DMS 273 (cell line): ENCODE measurements around the gene ADAM23.

ENCODE experiments used
- DNase-seq: peaks from one replicate; lab custom pipeline; 2025; ENCODE audit not compliant: unreplicated experiment; lab: John Stamatoyannopoulos, UW

ADAM23 gene

DNA sequence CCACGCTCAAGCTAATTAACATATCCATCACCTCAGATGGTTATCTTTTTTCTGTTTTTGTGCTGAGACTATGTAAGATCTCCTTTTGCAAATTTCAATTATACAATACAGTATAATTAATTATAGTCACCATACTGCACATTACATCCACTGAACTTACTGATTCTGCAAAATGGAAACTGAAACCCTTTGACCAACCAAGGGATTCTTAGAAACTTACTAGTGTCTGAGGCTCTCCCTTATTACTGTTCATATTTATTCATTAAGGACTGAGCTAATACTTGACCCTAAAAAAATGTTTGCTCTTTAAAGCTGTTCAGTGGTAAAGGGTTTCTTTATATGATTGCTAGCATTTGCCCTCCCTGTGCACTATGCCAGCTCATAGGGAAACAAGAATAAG, 50.7 kb downstream of the ADAM23 start:
- DNase-seq, result no peak

DNA sequence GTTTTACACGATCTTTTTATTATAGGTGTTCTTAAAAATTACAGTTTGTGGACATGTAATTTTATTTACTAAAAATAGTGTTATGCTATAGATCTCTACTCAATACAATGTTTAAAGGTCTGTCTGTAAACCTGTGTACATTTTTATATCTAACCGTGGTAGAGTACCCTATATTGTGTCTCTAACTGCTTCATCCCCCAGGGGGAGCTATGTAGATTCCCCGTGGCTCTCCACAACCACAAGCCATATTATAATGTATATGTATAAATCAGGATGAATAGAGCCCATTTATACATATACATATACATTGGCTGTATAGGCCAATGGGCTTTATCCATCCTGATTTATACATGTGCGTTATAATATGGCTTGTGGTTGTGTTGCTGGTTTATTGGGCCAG, 59.4 kb downstream of the ADAM23 start:
- peak; percentile 27 for DNase-seq

DNA sequence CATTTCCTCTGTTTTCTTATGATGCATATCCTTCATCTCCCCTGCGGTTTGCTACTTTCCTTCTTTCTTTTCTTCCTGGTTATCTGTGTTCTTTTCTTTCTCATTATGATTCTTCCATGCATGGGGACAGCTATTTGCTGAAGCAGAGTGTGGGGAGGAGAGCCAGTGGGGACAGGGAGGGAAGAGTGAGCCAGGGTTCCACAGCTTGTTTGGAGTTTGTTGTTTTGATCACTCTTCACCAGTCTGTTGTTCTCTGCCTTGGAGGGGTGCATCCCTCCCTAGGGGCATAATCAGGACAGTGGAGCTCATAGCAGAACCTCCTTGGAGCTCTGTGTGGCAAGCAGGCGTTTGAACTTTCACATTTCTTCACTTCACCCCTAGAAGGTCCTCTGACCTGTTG, 68.0 kb downstream of the ADAM23 start:
- no peak for DNase-seq

- no peak for DNase-seq
Measured at GRCh38 chr2:206512999-206513398, 69.7 kb downstream of the ADAM23 start.

- DNase-seq, result no peak
Measured at GRCh38 chr2:206515580-206515979, 72.2 kb downstream of the ADAM23 start.

DNA sequence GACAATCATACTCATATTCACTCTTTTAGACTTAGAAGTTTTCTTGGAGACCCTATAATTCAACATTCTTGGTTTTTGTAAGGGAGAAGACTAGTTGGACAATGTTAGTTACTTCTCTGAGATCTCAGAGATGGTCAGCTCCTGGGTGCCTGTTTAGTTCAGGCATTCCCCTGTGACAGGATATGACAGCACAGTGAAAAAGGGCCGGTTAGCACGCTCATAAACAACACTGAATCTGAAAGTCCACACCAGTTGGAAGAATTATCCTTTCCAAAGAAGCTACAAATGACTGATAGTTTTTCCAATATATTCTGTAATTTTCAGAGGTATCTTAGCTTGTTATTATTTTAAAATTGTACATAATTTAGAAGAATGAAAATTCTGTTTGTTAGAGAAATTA, 75.7 kb downstream of the ADAM23 start:
- no peak for DNase-seq

- DNase-seq, result no peak
Measured at GRCh38 chr2:206520450-206520849, 77.1 kb downstream of the ADAM23 start.

DNA sequence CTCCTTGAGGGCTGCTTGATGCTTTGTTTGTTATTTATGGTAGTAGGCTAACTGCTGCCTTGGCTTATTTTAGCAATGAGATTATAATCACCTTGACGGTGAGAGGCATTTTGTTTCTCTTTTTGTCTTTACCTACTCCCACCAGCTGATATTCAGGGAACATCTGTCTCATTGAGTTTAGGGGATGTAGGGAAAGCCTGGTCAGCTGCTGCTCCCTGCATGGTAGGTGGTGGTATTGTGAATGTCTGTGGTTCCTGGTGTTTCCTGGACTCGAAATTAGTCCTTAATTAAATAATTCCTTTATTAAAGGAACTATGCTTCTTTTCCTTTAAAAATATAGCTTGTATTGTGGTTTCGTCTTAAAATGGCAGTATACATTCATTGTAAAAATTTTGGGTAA, 77.8 kb downstream of the ADAM23 start:
- peak; percentile 34 for DNase-seq

GRCh38 chr2:206521612-206522011, 78.3 kb downstream of the ADAM23 start:
- no peak for DNase-seq

DNA sequence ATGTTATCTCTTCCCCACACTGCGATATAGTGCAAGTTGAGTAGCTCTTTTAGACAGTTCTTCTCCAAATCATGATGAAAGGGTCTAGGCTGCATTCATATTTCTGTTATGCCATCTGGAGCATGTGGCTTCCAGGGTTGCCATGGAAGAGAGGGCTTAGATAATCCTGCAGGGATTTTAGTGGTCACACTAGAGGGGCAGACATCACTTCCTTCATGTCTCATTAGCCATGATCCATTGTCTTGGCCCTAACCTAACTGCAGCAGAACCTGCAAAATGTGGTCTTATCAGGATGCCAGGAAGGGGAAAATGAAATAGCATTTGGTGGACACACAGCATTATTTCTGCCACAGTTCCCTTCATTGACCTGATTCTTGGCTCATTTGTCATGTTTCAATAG, 83.1 kb downstream of the ADAM23 start:
- DNase-seq, result peak; percentile 6

- no peak for DNase-seq
Measured at GRCh38 chr2:206527153-206527552, 83.8 kb downstream of the ADAM23 start.

DNA sequence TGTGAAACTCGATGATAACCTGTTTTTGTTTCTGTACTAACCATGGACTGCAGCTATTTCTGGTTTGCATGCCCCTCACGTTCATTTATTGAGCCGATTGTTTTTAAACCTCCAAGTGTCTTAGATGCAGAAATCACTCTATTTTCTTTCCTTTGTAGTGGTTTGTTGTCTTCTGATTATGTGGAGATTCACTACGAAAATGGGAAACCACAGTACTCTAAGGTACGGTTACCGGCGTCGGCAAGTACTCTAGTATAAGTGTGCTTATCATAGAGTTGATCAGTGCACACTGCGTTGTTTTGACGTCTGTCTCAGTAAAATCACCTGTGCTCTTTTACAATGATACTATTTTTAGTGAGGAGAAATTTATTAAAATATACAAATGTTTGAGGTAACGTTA, 87.4 kb downstream of the ADAM23 start:
- DNase-seq, result peak; percentile 13

- DNase-seq, result peak; percentile 81
Measured at GRCh38 chr2:206531996-206532543, 88.7 kb downstream of the ADAM23 start.

DNA sequence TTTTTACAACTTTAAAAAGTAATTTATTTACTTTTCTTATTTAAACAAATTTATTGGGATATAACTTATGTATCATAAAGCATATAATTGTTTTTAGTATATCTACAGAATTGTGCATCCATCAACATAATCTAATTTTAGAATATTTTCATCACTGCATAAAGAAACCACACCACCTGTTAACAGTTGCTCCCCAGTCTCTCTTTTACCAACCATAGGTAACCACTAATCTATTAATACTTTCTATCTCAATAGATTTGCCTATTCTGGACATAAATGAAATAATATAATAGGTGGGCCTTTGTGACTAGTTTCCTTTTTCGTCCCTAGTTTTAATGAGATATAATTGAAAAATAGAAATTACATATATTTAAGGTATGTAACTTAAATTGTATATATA, 90.6 kb downstream of the ADAM23 start:
- no peak for DNase-seq

DNA sequence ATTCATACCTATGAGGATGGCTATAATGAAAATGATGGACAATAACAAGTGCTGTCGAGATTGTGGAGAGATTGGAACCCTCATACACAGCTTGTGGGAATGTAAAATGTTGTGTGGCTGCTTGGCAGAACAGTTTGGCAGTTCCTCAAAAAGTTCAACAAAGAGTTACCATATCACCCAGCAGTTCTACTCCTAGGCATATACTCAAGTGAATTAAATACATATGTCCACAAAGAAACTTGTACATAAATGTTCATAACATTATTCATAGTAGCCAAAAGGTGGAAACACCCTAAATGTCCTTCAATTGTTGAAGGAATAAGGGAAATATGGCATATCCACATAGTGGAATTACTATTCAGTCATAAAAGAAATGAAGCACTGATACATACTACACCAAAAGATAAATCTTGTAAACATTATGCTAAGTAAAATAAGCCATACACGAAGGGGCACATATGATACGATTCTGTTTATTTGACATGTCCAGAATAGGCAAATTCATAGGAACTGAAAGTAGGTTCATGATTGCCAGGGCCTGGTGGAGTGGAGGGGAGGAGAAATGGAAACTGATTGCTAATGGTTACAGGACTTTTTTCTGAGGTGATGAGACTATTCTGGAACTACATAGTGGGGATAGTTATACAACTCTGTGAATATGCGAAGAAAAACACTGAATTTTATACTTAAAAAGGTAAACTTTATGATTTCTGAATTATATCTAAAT, 92.1 kb downstream of the ADAM23 start:
- DNase-seq, result no peak

GRCh38 chr2:206540757-206541156, 97.4 kb downstream of the ADAM23 start:
- DNase-seq, result no peak

GRCh38 chr2:206543073-206543472, 99.7 kb downstream of the ADAM23 start:
- no peak for DNase-seq

GRCh38 chr2:206548383-206548782, 105.1 kb downstream of the ADAM23 start:
- DNase-seq, result no peak

DNA sequence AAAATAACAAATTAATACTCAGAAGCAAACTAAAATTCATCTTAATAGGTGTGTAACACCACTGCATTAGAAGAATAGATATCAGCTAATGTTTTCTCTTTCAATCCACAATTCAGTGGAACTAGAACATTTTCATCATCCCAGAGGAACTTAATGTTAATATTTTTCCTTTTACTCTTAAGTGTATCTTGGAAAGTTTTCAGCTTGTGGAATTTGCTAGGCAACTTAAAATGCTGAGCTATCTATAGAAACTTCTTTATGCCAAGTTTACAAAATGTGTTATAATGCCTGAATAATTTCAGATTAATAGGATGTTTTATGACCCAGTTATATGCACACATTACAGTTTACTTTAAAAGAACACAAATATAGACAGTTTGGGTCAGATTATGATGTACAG, 112.4 kb downstream of the ADAM23 start:
- no peak for DNase-seq

DNA sequence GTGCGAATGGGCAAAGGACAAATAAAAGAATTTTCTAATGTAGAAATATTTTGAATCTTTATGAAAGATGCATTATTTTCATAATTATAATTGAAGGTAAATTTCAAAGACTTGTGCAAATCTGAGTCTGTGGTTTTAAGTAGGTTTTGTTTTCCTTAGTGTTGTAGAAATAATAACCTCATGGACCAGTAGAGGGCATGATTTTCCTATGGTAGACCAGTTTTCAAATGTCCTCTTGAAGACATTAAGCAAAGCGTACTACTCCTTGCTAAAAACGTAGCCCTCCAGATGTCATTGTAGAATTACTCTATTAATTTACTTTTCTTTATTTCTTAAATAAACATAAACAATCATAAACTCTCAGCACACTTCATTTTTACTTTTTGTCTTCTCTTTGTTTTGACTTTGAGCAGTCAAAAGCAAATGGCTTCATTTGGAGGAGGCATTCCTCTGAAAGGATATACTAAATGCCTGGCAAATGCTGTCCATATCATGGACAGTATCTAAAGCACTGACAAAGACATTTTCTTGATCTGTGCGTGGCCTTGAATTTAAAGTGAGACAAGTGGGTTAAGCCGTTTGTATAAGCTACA, 113.1 kb downstream of the ADAM23 start:
- peak; percentile 70 for DNase-seq

GRCh38 chr2:206557321-206557720, 114.0 kb downstream of the ADAM23 start:
- no peak for DNase-seq

DNA sequence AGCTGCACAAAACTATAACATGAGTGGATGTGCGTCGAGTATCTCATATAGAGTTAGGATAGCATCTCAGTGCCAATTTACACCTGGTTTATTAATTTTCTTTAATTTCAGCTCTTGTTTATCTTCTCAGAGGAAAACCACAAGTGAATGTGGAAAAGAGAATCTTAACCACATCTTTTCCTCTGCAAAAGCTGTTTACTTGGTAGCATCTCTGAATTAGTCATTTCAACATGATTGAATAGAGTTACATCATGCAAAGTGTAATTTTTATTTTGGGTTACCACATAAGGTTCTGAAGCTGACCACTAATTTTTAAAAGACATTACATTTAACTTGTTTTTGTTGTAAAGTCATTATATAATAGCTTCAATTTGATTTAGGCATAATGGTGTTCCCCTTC, 115.2 kb downstream of the ADAM23 start:
- no peak for DNase-seq

- no peak for DNase-seq
Measured at GRCh38 chr2:206561962-206562361, 118.6 kb downstream of the ADAM23 start.
